GM18526 (cell line): ENCODE measurements around the gene BPTF.
A peak's percentile ranks its signal among the peaks of the same experiment; 100 is the strongest.

Experiments used
- POLR2A ChIP-seq: IDR thresholded peaks from 3 replicates; pipeline ENCODE4 v1.6.1; 2011; ENCODE audit not compliant: insufficient read length; ENCODE audit errors: extremely low read depth

Gene BPTF

GRCh38 chr17:67946513-67946912 lies 121.2 kb downstream of the BPTF start:
- no peak for TF ChIP-seq POLR2A

DNA sequence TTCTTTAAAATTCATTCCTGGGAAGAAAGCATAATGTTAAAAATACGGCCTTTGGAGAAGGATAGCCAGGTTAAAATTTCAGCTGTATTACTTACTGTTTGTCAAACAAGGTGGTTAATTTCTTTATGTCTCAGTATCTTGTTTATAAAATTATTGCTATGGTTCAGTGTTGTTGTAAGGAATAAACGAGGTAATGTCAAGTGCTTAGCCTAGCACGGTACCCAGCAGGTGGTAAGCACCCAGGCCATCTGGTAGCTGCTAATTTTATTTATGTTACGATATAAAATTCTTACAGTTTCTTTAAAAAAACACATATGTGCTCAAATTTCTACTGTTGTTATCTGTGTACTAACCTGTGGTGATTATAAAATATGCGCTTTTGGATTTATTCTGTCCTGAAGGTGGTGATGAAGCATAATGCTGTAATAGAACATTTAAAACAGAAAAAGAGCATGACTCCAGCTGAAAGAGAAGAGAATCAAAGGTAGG lies 122.1 kb downstream of the BPTF start:
- TF ChIP-seq POLR2A, result no peak

- TF ChIP-seq POLR2A, result no peak
Measured at GRCh38 chr17:67950945-67951344, 125.6 kb downstream of the BPTF start.

GRCh38 chr17:67959510-67959909 lies 134.2 kb downstream of the BPTF start:
- TF ChIP-seq POLR2A, result no peak

- no peak for TF ChIP-seq POLR2A
Measured at GRCh38 chr17:67970783-67971182, 145.5 kb downstream of the BPTF start.

DNA sequence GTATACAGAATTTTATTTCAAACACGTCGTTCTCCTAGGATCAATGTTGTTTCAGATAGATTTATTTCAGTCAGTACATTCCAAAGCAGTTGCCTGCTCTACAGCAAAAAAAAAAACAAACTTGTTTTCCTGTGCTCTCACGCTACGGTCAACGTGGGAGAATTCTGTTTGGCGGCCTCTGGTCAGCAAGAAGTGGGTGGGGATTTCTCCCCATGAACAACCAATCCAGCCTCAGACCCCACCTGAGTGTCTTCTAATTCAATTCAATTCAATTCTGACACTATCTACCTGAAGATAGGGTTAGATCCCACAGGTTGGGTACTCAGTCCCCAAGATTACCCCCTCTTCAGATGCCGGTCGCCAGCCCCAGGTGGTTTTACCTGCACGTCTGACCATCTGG lies 148.9 kb downstream of the BPTF start:
- no peak for TF ChIP-seq POLR2A

- no peak for TF ChIP-seq POLR2A
Measured at GRCh38 chr17:67974598-67975066, 149.3 kb downstream of the BPTF start.

- no peak for TF ChIP-seq POLR2A
Measured at GRCh38 chr17:67980456-67980855, 155.2 kb downstream of the BPTF start.

- TF ChIP-seq POLR2A, result no peak
Measured at GRCh38 chr17:67982034-67982640, 156.8 kb downstream of the BPTF start.

- no peak for TF ChIP-seq POLR2A
Measured at GRCh38 chr17:67982686-67983382, 157.5 kb downstream of the BPTF start.

- no peak for TF ChIP-seq POLR2A
Measured at GRCh38 chr17:67983383-67983688, 158.0 kb downstream of the BPTF start.

- TF ChIP-seq POLR2A, result no peak
Measured at GRCh38 chr17:67990909-67991308, 165.6 kb downstream of the BPTF start.

- TF ChIP-seq POLR2A, result no peak
Measured at GRCh38 chr17:67992548-67993152, 167.3 kb downstream of the BPTF start.

GRCh38 chr17:67993153-67993997 lies 168.1 kb downstream of the BPTF start:
- peak; percentile 16 for TF ChIP-seq POLR2A

GRCh38 chr17:67993998-67994361 lies 168.7 kb downstream of the BPTF start:
- TF ChIP-seq POLR2A, result no peak
